Stimulated activated CD8-positive, alpha-beta memory T cell treated with anti-CD3 and anti-CD28 coated beads, Interleukin-12 subunit alpha, Interleukin-12 subunit beta, amount 100 ng/mL, for 4 hours (primary cell): ENCODE results near the gene ADO.

ENCODE experiments used
- DNase-seq: peaks from one replicate; pipeline ENCODE4 v3.0.0-alpha.2; 2020; ENCODE audit warnings: low read depth

ADO gene

GRCh38 chr10:62817766-62818425 is 13.4 kb downstream of the ADO start:
- DNase-seq, result peak; percentile 66

GRCh38 chr10:62818426-62819011 is 14.0 kb downstream of the ADO start:
- DNase-seq, result peak; percentile 71

- DNase-seq, result no peak
Observed at GRCh38 chr10:62819141-62819920, 14.8 kb downstream of the ADO start.

GRCh38 chr10:62820586-62820985 is 16.1 kb downstream of the ADO start:
- DNase-seq, result no peak

GRCh38 chr10:62826273-62826672 is 21.8 kb downstream of the ADO start:
- DNase-seq, result no peak

- no peak for DNase-seq
Observed at GRCh38 chr10:62829622-62830021, 25.1 kb downstream of the ADO start.

- DNase-seq, result no peak
Observed at GRCh38 chr10:62830679-62831078, 26.2 kb downstream of the ADO start.

GRCh38 chr10:62831346-62831745 is 26.8 kb downstream of the ADO start:
- DNase-seq, result no peak

- DNase-seq, result no peak
Observed at GRCh38 chr10:62839590-62839989, 35.1 kb downstream of the ADO start.

- DNase-seq, result no peak
Observed at GRCh38 chr10:62842983-62843382, 38.5 kb downstream of the ADO start.

- no peak for DNase-seq
Observed at GRCh38 chr10:62843600-62843999, 39.1 kb downstream of the ADO start.

GRCh38 chr10:62844280-62845011 is 39.9 kb downstream of the ADO start:
- no peak for DNase-seq

- no peak for DNase-seq
Observed at GRCh38 chr10:62847433-62847832, 42.9 kb downstream of the ADO start.

GRCh38 chr10:62850646-62851045 is 46.1 kb downstream of the ADO start:
- no peak for DNase-seq

- DNase-seq, result no peak
Observed at GRCh38 chr10:62851442-62851841, 46.9 kb downstream of the ADO start.

GRCh38 chr10:62852961-62853702 is 48.6 kb downstream of the ADO start:
- no peak for DNase-seq

- peak; percentile 10 for DNase-seq
Observed at GRCh38 chr10:62853710-62854109, 49.2 kb downstream of the ADO start.

GRCh38 chr10:62856021-62856420 is 51.5 kb downstream of the ADO start:
- DNase-seq, result no peak
